ENCODE measurements around the gene ARRDC1. TPM values are rescaled to one million over a fixed set of nuclear protein-coding genes. Genes with fewer than 3 reads are reported as not detected.

The ARRDC1 gene
- total RNA-seq, 1 donor from 2014 or later = 22.4 TPM

DNA sequence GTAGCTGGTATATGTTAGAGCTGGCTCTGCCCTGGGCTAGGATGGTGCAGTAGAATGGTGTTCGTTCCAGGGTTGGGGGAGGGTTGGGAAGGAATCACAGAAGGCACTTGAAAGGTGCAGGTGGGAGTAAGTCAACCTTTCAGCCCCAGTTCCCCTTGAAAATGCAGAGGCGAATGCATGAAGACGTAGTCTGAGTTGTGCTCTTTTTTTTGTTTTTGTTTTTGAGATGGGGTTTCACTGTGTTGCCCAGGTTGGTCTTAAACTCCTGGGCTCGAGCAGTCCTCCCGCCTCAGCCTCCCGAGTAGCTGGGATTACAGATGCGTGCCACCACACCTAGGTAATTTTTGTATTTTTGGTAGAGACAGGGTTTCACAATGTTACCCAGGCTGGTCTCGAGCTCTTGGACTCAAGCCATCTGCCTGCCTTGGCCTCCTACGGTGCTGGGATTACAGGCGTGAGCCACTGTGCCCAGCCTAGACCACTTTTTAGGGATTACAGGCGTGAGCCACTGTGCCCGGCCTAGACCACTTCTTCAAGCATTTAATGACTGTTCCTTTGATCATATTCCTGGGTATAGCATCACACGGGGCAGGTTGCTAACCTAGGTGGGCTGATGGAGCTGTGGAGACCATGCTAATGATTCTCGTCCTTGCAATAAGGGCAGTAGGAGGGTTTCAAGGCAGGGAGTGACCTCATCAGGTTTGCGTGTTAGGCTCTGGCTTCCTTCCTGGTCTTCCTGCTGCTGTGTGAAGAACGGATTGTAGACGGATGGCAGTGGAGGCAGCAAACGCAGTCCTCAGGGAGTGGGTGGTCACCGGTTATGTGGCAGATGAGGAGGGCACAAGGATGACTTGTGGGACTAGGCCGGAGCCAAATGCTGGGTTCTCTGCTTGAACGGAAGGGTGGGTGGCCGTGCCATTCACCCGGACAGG is 27.0 kb downstream of the ARRDC1 start:
- DNase-seq (ENCODE audit: low spot score) = no peak

GRCh38 chr9:137634016-137634415 is 28.5 kb downstream of the ARRDC1 start:
- DNase-seq (ENCODE audit: low spot score) = no peak

GRCh38 chr9:137638680-137639079 is 33.2 kb downstream of the ARRDC1 start:
- DNase-seq (ENCODE audit: low spot score) = no peak

- no peak for DNase-seq (ENCODE audit: low spot score)
Observed at GRCh38 chr9:137639303-137640051, 34.0 kb downstream of the ARRDC1 start.

GRCh38 chr9:137640862-137641261 is 35.4 kb downstream of the ARRDC1 start:
- DNase-seq (ENCODE audit: low spot score) = no peak

GRCh38 chr9:137642118-137642601 is 36.7 kb downstream of the ARRDC1 start:
- DNase-seq (ENCODE audit: low spot score) = no peak

DNA sequence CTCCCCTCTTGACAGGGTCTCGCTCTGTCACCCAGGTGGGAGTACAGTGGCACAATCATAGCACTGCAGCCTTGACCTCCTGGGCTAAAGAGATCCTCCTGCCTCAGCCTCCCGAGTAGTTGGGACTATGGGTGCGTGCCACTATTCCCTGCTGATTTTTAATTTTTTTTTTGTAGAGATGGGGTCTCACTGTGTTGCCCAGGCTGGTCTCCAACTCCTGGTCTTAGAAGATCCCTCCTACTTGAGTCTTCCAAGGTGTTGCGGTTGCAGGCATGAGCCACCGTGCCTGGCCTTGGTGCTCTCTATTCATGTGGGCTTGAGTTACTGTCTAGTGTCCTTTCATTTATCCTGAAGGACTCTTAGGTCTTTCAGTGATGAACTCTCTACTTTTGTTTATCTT is 37.4 kb downstream of the ARRDC1 start:
- DNase-seq (ENCODE audit: low spot score) = no peak

GRCh38 chr9:137643921-137644320 is 38.4 kb downstream of the ARRDC1 start:
- DNase-seq (ENCODE audit: low spot score) = no peak

GRCh38 chr9:137645211-137645610 is 39.7 kb downstream of the ARRDC1 start:
- no peak for DNase-seq (ENCODE audit: low spot score)

DNA sequence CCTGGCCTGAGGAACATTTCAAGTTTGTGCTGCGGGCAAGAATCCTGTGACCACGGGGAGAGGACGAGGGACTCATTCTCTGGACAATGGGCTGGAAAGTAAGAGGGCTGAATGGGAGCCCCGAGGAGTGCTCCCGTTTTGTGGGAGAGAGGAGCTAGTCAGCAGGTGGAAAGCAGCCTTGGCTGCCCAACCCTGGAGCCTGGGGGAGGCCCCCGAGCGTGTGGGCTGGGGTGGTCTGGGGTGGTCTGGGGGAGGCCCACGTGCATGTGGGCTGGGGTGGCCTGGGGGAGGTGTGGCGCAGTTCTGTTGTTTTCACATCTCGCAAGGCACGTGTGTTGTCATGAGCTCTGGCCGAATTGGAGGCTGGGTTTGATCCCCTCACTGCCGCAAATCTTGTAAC is 40.9 kb downstream of the ARRDC1 start:
- DNase-seq (ENCODE audit: low spot score) = no peak

GRCh38 chr9:137647096-137647714 is 41.7 kb downstream of the ARRDC1 start:
- DNase-seq (ENCODE audit: low spot score) = no peak

DNA sequence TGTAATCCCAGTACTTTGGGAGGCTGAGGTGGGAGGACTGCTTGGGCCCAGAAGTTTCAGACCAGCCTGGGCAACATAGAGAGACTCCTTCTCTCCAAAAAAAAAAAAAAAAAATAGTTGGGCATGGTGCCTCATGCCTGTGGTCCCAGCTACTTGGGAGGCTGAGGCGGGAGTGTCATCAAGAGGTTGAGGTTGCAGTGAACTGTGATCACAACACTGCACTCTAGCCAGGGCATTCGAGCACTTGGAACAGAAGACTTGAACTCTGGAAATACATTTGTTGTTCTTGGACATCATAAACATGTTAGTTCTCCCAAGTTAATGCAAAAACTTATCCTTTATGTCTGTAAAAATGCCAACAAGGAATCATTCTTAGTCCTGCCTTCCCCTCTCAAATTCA is 42.9 kb downstream of the ARRDC1 start:
- no peak for DNase-seq (ENCODE audit: low spot score)

DNA sequence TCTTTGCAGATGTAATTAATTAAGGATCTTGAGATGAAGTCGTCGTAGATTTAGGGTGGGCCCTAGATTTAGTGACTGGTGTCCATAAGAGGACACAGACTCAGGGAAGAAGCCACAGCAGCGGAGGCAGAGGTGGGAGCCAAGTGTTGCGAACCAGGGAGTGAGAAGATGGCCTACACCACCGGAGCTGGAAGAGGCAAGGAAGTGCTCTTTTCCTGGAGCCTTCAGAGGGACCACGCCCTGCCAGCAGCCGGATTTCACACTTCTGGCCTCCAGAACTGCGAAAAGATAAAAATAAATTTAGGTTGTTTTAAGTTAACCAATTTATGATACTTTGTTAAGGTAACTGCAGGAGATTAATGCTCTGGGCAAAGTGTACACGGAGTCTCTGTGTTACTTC is 44.1 kb downstream of the ARRDC1 start:
- no peak for DNase-seq (ENCODE audit: low spot score)

GRCh38 chr9:137650259-137650658 is 44.8 kb downstream of the ARRDC1 start:
- no peak for DNase-seq (ENCODE audit: low spot score)

DNA sequence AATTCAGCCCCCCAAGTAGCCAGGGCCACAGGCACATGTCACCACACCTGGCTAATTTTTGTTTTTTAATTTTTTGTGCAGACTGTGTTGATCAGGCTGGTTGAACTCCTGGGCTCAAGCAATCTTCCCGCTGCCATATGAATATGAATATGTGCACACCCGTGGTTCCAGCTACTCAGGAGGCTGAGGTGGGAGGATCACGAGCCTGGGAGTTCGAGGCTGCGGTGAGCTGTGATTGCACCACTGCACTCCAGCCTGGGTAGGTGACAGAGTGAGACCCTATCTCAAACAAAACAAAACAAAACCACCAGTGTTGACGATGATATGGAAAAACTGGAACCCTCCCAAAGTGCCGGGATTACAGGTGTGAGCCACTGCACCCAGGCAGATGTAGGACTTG is 45.3 kb downstream of the ARRDC1 start:
- DNase-seq (ENCODE audit: low spot score) = no peak

- DNase-seq (ENCODE audit: low spot score) = no peak
Observed at GRCh38 chr9:137656416-137656815, 50.9 kb downstream of the ARRDC1 start.

DNA sequence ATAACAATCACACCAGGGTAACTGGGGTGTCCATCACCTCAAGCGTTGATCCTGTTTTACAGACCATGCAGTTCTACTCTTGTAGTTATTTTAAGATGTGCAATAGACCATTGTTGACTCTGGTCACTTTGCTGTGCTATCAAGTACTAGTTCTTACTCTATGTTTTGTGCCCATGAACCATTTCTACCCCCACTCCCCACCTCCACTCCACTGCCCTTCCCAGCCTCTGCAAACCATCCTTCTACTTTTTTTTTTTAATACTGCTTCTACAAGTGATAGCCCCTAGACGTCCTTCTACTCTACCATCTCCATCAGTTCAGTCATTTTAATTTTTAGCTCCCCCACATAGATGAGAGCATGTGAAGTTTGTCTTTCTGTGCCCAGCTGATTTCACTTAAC is 52.1 kb downstream of the ARRDC1 start:
- DNase-seq (ENCODE audit: low spot score) = no peak

GRCh38 chr9:137658781-137659180 is 53.3 kb downstream of the ARRDC1 start:
- DNase-seq (ENCODE audit: low spot score) = no peak

- DNase-seq (ENCODE audit: low spot score) = no peak
Observed at GRCh38 chr9:137660144-137660543, 54.7 kb downstream of the ARRDC1 start.

- no peak for DNase-seq (ENCODE audit: low spot score)
Observed at GRCh38 chr9:137663584-137663983, 58.1 kb downstream of the ARRDC1 start.

GRCh38 chr9:137664676-137665075 is 59.2 kb downstream of the ARRDC1 start:
- DNase-seq (ENCODE audit: low spot score) = no peak

All from mesenteric fat pad (tissue), 1 donor.